GM23338 (cell line): ENCODE results near the gene GP1BB. TPM values are rescaled to one million over a fixed set of nuclear protein-coding genes. Genes with fewer than 3 reads are reported as not detected.
A peak's percentile ranks its signal among the peaks of the same experiment; 100 is the strongest.

Source experiments
- ATAC-seq: fragments of 200-7000 bp; cut with Tn5 transposase; 3 replicates; pipeline ENCODE4 v1.9.1; 2020
- DNase-seq: peaks from one replicate; pipeline ENCODE4 v3.0.0-alpha.2; 2015; ENCODE audit warnings: low spot score
- H2AFZ ChIP-seq: fragments of 200-600 bp; sonication (generic); 2 replicates; pipeline ENCODE4 v1.8.0; 2016; ENCODE audit warnings: antibody characterized with exemption, mild to moderate bottlenecking, moderate library complexity
- H3F3A ChIP-seq: fragments of 200-600 bp; sonication (generic); replicated peaks from 2 replicates; pipeline ENCODE4 v1.8.0; 2017; ENCODE audit warnings: antibody characterized with exemption, mixed run types, low read depth
- H3K27ac ChIP-seq: fragments of 200-600 bp; sonication (generic); 2 replicates; pipeline ENCODE4 v1.6.1; 2016; ENCODE audit warnings: low read depth
- H3K27me3 ChIP-seq: fragments of 200-600 bp; sonication (generic); 2 replicates; pipeline ENCODE4 v1.8.0; 2016; ENCODE audit warnings: mild to moderate bottlenecking, mixed run types, moderate library complexity; ENCODE audit not compliant: insufficient read depth
- H3K36me3 ChIP-seq: fragments of 200-600 bp; sonication (generic); 2 replicates; pipeline ENCODE4 v1.8.0; 2016; ENCODE audit warnings: mild to moderate bottlenecking; ENCODE audit not compliant: insufficient read depth
- H3K4me1 ChIP-seq: fragments of 200-600 bp; sonication (generic); 2 replicates; pipeline ENCODE4 v1.8.0; 2016; ENCODE audit warnings: mild to moderate bottlenecking, moderate library complexity; ENCODE audit not compliant: insufficient read depth
- H3K4me2 ChIP-seq: fragments of 200-600 bp; sonication (generic); 2 replicates; pipeline ENCODE4 v1.7.1; 2017; ENCODE audit warnings: mixed run types
- H3K4me3 ChIP-seq: fragments of 200-600 bp; sonication (generic); 2 replicates; pipeline ENCODE4 v1.6.1; 2016; ENCODE audit warnings: mixed run types
- H3K79me2 ChIP-seq: fragments of 200-600 bp; sonication (generic); replicated peaks from 2 replicates; pipeline ENCODE4 v1.8.0; 2017; ENCODE audit warnings: mild to moderate bottlenecking; ENCODE audit not compliant: insufficient read depth
- H3K9me2 ChIP-seq: fragments of 200-600 bp; sonication (generic); 2 replicates; pipeline ENCODE4 v1.8.0; 2017; ENCODE audit not compliant: insufficient read depth
- H4K20me1 ChIP-seq: fragments of 200-600 bp; sonication (generic); replicated peaks from 2 replicates; pipeline ENCODE4 v1.8.0; 2017; ENCODE audit warnings: mild to moderate bottlenecking; ENCODE audit not compliant: insufficient read depth
- H3K27ac Mint-ChIP-seq: 2 replicates; pipeline ENCODE4 v1.8.0; 2020; ENCODE audit warnings: inconsistent platforms, mild to moderate bottlenecking, moderate library complexity, mixed read lengths
- H3K27me3 Mint-ChIP-seq: 3 replicates; pipeline ENCODE4 v1.8.0; 2022; ENCODE audit warnings: low read depth, mild to moderate bottlenecking, moderate library complexity, mixed read lengths, inconsistent platforms; ENCODE audit not compliant: insufficient read depth, poor library complexity
- H3K36me3 Mint-ChIP-seq: 3 replicates; pipeline ENCODE4 v1.8.0; 2021; ENCODE audit warnings: low read depth, mild to moderate bottlenecking, inconsistent platforms, moderate library complexity, mixed read lengths
- H3K4me1 Mint-ChIP-seq: 3 replicates; pipeline ENCODE4 v1.8.0; 2020; ENCODE audit warnings: mild to moderate bottlenecking, inconsistent platforms, mixed read lengths
- H3K4me3 Mint-ChIP-seq: 3 replicates; pipeline ENCODE4 v1.8.0; 2021; ENCODE audit warnings: moderate library complexity, mild to moderate bottlenecking, inconsistent platforms, mixed read lengths
- H3K9me3 Mint-ChIP-seq: 3 replicates; pipeline ENCODE4 v1.8.0; 2020; ENCODE audit warnings: moderate library complexity, mild to moderate bottlenecking, inconsistent platforms, mixed read lengths
- CREB1 ChIP-seq: fragments of 250-450 bp; sonication (Bioruptor Pico); IDR thresholded peaks from 2 replicates; pipeline ENCODE4 v1.5.0; 2020; ENCODE audit warnings: low read depth, mild to moderate bottlenecking, moderate library complexity
- EZH2 ChIP-seq: fragments of 200-600 bp; sonication (generic); IDR thresholded peaks from one replicate; pipeline ENCODE4 v1.8.0; 2017; ENCODE audit warnings: antibody characterized with exemption, mild to moderate bottlenecking, low read depth; ENCODE audit not compliant: unreplicated experiment
- EZH2phosphoT487 ChIP-seq: fragments of 200-600 bp; sonication (generic); IDR thresholded peaks from one replicate; pipeline ENCODE4 v1.8.1; 2018; ENCODE audit warnings: antibody characterized with exemption; ENCODE audit not compliant: unreplicated experiment
- JUNB ChIP-seq: IDR thresholded peaks from one replicate; pipeline ENCODE4 v1.6.1; 2016; ENCODE audit warnings: antibody characterized with exemption; ENCODE audit not compliant: unreplicated experiment
- ZNF331 ChIP-seq: fragments of 250-450 bp; sonication (Bioruptor Pico); IDR thresholded peaks from 2 replicates; pipeline ENCODE4 v1.5.0; 2020; ENCODE audit warnings: low read depth, mild to moderate bottlenecking, moderate library complexity
- polyA plus RNA-seq: library from polyadenylated mRNA; unstranded; fragments of >200 nt; fragmentation: Nextera tagmentation; extraction: Ambion mirVana; gene quantifications from 2 replicates; pipeline ENCODE4 v1.2.1, GENCODE V29; 2016
- total RNA-seq: library from RNA; depleted of rRNA; stranded (reverse); fragments of >200 nt; shearing (Covaris generic); gene quantifications from 2 replicates; pipeline ENCODE4 v1.2.3, GENCODE V29; 2014
- TF ChIP-seq, protein P1 (sequence below): fragments of 250-450 bp; sonication (Bioruptor Pico); IDR thresholded peaks from 2 replicates; pipeline ENCODE4 v1.5.0; 2020; ENCODE audit warnings: mild to moderate bottlenecking, moderate library complexity
- TF ChIP-seq, protein P2 (sequence below): IDR thresholded peaks from 2 replicates; pipeline ENCODE4 v1.6.1; 2016; ENCODE audit warnings: antibody characterized with exemption

Gene GP1BB
- total and polyA plus RNA-seq, 2 experiments from 2014 or later = 0.53 to 1.3 TPM

DNA sequence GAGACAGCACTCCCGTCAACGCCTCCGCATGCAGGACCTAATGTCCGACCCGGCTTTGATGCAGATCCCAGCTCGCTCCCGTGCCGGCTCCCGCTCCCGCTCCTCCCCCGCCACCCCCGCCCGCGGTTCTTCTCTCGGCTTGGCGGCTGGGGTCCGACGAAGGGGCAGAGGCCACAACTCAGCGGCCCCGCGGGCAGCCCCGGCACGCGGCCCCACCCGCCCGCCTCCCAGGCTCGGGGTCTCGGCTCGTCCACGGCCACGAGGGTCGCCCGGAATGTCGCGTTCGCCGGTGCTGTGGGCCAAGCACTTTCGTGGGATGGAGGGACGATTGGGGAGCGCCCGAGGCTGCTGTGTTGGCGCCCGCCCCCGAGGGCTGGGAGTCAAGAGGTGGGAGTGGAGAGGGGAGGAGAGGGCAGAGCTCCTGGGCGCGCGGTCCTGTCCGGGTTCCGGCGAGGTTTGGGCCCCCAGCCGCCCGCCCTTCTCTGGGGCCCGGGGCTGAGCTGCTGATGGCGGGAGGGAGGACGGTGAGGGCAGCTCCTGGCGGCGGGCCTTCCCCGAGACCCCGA, 31.9 kb downstream of the GP1BB start:
- ATAC-seq (peak; percentile 5), DNase-seq (peak; percentile 69)
- peaks cover 19% of the 10 kb centered on the region for H3K4me1 Mint-ChIP-seq
- Histone ChIP-seq H3K36me3 (no peaks in the 10 kb centered on the region), H4K20me1 (peaks cover 9% of the 10 kb centered on the region), H3K4me2 (peak overlapping the region; percentile 78), H3K27me3 (peaks cover 81% of the 10 kb centered on the region), H3K9me2 (no peaks in the 10 kb centered on the region), H3K4me1 (peaks cover 17% of the 10 kb centered on the region), H3K79me2 (no peaks in the 10 kb centered on the region), H3K27ac (no peak overlapping the region), H2AFZ (peak overlapping the region; percentile 78; the same call in 1 of the 2 replicates), H3F3A (peaks cover 13% of the 10 kb centered on the region; the same call in 1 of the 2 replicates), H3K4me3 (peak overlapping the region; percentile 53)
- peak overlapping the region; percentile 57 for H3K4me3 Mint-ChIP-seq
- no peaks in the 10 kb centered on the region; the same call in 2 of the 3 replicates for H3K9me3 Mint-ChIP-seq
- peaks cover 4% of the 10 kb centered on the region; the same call in 1 of the 3 replicates for H3K36me3 Mint-ChIP-seq
- peak; percentile 68 for TF ChIP-seq EZH2
- TF ChIP-seq EZH2phosphoT487 = no peak
- no peak for TF ChIP-seq CREB1
- TF ChIP-seq, protein P1, sequence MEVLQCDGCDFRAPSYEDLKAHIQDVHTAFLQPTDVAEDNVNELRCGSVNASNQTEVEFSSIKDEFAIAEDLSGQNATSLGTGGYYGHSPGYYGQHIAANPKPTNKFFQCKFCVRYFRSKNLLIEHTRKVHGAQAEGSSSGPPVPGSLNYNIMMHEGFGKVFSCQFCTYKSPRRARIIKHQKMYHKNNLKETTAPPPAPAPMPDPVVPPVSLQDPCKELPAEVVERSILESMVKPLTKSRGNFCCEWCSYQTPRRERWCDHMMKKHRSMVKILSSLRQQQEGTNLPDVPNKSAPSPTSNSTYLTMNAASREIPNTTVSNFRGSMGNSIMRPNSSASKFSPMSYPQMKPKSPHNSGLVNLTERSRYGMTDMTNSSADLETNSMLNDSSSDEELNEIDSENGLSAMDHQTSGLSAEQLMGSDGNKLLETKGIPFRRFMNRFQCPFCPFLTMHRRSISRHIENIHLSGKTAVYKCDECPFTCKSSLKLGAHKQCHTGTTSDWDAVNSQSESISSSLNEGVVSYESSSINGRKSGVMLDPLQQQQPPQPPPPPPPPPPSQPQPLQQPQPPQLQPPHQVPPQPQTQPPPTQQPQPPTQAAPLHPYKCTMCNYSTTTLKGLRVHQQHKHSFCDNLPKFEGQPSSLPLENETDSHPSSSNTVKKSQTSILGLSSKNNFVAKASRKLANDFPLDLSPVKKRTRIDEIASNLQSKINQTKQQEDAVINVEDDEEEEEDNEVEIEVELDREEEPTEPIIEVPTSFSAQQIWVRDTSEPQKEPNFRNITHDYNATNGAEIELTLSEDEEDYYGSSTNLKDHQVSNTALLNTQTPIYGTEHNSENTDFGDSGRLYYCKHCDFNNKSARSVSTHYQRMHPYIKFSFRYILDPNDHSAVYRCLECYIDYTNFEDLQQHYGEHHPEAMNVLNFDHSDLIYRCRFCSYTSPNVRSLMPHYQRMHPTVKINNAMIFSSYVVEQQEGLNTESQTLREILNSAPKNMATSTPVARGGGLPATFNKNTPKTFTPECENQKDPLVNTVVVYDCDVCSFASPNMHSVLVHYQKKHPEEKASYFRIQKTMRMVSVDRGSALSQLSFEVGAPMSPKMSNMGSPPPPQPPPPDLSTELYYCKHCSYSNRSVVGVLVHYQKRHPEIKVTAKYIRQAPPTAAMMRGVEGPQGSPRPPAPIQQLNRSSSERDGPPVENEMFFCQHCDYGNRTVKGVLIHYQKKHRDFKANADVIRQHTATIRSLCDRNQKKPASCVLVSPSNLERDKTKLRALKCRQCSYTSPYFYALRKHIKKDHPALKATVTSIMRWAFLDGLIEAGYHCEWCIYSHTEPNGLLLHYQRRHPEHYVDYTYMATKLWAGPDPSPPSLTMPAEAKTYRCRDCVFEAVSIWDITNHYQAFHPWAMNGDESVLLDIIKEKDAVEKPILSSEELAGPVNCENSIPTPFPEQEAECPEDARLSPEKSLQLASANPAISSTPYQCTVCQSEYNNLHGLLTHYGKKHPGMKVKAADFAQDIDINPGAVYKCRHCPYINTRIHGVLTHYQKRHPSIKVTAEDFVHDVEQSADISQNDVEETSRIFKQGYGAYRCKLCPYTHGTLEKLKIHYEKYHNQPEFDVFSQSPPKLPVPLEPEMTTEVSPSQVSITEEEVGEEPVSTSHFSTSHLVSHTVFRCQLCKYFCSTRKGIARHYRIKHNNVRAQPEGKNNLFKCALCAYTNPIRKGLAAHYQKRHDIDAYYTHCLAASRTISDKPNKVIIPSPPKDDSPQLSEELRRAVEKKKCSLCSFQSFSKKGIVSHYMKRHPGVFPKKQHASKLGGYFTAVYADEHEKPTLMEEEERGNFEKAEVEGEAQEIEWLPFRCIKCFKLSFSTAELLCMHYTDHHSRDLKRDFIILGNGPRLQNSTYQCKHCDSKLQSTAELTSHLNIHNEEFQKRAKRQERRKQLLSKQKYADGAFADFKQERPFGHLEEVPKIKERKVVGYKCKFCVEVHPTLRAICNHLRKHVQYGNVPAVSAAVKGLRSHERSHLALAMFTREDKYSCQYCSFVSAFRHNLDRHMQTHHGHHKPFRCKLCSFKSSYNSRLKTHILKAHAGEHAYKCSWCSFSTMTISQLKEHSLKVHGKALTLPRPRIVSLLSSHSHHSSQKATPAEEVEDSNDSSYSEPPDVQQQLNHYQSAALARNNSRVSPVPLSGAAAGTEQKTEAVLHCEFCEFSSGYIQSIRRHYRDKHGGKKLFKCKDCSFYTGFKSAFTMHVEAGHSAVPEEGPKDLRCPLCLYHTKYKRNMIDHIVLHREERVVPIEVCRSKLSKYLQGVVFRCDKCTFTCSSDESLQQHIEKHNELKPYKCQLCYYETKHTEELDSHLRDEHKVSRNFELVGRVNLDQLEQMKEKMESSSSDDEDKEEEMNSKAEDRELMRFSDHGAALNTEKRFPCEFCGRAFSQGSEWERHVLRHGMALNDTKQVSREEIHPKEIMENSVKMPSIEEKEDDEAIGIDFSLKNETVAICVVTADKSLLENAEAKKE (CRISPR knock-in tag) = no peak
- TF ChIP-seq, protein P2, sequence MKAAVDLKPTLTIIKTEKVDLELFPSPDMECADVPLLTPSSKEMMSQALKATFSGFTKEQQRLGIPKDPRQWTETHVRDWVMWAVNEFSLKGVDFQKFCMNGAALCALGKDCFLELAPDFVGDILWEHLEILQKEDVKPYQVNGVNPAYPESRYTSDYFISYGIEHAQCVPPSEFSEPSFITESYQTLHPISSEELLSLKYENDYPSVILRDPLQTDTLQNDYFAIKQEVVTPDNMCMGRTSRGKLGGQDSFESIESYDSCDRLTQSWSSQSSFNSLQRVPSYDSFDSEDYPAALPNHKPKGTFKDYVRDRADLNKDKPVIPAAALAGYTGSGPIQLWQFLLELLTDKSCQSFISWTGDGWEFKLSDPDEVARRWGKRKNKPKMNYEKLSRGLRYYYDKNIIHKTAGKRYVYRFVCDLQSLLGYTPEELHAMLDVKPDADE = no peak
- no peak for TF ChIP-seq ZNF331 (CRISPR knock-in tag)
- no peak for TF ChIP-seq JUNB
- peaks cover 81% of the 10 kb centered on the region for H3K27me3 Mint-ChIP-seq
- H3K27ac Mint-ChIP-seq = no peak overlapping the region
